ENCODE data around the gene MAPK8IP1.

Gene MAPK8IP1

DNA sequence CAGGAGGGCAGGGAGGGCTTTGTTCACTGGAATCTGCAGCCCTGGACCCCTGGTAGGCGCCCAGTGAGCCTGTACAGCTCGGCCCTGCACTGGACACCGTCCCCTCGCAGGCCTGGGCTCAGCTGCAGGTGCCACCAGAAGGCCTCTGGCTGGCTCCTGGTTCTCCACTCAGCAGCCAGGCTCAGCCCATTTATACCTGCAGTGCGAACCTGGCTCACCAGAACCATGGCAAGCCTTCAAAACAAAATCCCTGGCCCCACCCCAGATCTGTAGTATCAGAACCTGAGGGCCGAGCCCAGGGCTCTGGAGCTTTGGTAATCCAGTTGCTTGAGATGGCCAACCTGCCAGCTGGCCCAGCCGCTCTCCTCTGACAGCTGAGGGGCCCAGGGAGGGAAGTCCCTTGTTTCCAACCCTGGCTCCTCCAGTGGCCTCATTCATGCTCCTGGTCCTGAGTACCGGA, 22.5 kb downstream of the MAPK8IP1 start:
- no peak for DNase-seq (ENCODE audit: low read depth, low spot score)

DNA sequence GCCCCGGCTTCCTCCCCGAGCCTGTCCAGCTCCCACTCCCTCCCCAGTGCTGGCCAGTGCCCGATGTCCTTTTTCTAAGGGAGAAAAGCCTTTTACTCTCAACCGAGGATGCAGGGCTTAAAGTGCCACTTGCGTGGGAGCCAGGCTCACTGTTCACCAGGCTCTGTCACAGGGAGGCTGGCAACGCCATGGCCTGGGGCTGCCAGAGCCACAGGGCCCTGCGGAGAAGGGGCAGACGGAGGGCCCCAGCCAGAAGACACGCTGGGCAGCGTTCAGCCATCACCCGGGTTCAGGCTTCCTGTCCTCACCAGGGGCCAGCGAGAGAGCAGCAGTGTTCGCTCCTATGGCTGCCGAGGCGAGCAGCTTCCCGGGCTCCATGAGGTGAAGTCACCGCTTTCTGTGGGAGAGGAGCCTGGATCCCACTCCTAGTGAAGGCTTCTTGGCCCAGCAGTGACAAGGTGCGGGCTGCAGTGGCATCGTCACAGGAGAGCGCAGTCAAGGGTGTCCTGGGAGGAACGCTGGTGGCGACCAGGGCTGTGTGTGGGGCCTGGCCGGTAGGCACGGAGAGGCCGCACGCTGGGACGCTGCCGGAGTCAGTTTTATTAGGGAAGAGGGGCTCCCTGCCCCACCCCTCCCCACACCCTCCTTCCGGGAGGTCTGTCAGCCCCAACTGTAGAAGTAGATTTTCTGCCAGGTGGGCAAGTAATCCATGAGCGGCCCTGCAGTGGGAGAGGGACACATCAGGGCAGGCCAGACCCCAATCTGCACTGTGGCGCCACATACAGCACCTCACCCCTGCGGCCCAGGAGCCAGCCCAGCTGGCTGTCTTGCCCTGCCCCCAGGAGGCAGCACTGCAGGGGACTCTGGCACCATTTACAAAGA, 24.4 kb downstream of the MAPK8IP1 start:
- no peak for DNase-seq (ENCODE audit: low read depth, low spot score)

DNA sequence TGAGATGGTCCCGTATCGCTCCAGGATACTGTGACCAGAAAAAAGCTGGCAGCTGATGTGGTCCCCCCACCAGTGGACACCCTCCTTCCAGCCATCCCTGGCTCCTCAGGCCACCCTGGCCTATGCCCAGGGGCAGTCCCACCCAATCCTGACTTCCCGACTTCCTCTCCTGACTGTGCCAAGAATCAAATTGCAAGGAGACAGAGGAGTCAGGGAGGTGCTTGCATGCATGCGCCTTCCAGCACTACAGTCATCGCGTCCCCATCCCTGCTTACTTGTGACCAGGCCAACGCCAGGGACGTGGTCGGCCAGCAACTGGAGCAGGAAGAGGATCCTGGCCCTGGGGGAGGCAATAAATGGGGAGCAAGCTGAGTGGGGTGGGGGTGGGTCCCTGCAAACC, 25.2 kb downstream of the MAPK8IP1 start:
- no peak for DNase-seq (ENCODE audit: low read depth, low spot score)

DNA sequence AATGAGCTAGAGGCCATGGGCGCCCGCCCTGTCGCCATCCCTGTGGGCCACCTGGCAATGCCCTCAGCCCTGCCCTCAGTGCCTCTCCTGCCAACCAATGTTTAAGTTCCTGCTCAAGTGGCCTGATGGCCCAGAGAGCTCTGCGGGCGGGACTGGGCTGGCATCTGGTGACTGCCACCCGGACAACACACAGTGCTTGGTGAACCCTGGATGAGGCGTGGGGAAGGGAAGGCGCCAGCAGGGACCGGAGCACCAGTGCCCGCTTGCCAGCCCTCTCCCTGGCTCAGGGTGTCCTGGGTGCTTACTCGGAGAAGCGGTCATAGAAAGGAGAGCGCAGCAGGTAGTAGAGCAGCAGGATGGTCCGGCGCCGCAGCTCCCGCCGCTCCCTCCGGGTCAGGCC, 28.1 kb downstream of the MAPK8IP1 start:
- DNase-seq (ENCODE audit: low read depth, low spot score) = no peak

DNA sequence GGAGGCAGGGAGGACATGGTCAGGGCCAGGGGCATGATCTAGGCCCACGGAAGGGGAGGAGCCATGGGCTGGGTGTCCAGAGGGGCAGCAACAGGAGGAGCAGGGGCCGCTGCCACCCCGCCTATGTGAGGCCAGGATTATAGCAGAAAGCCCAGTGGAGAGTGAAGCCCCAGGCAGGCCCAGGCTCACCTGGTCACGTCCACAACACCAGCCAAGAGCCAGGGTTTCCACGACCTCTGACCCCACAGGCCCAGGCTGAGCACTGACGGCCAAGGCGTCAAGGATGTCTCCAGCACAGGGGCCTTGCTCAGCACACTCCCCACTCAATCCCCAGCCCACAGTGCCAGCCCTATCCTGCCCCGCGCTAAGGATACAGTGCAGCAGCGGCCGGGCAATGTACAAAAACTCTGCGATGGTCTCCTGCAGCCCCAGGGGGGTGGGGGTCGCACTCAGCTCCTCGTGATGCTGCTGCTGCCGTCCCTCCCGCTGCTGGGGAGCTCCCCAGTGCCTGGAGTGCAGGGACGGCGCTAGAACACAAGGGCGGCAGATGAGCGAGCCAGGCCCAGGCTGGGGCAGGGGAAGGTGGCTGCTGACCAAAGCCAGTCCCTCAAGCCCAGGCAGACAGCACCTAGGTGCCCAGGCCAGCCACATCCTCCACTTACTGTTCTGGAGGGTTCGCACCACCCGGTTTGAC, 28.6 kb downstream of the MAPK8IP1 start:
- DNase-seq (ENCODE audit: low read depth, low spot score) = no peak

DNA sequence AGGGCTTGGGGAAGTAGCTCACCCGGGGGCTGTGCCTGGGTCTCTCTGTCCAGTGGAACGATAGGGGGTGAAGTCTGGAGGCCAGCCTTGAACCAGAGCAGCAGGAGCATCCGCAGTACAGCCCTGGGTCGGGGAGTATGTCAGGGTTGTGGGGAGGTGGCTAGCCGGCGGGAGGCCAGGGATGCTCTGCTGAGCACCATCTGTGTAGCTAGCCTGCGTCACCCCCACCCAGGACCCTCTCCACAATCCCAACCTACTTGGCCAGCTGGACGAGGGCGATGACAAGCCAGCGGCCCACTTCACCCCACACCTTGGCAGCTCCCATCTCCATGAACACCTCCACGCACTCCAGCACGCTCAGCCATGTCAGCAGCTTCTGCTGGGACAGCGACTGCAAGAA, 30.0 kb downstream of the MAPK8IP1 start:
- DNase-seq (ENCODE audit: low read depth, low spot score) = no peak

DNA sequence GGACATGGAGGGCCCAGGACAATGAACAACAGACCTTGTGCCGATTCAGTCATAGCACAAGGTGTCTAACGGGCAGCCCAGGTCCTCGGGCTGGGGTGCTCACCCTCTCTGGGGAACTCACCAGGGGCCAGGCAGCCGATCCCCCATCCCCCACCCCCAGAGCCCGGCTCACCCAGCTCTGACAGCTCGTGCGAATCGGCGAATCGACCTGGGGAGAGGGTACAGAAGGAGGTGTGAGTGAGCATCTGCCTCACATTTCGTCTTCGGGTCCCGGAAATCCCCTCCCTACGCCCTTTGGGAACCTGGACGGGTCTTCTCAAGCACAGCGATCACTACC, 31.8 kb downstream of the MAPK8IP1 start:
- DNase-seq (ENCODE audit: low read depth, low spot score) = no peak

DNA sequence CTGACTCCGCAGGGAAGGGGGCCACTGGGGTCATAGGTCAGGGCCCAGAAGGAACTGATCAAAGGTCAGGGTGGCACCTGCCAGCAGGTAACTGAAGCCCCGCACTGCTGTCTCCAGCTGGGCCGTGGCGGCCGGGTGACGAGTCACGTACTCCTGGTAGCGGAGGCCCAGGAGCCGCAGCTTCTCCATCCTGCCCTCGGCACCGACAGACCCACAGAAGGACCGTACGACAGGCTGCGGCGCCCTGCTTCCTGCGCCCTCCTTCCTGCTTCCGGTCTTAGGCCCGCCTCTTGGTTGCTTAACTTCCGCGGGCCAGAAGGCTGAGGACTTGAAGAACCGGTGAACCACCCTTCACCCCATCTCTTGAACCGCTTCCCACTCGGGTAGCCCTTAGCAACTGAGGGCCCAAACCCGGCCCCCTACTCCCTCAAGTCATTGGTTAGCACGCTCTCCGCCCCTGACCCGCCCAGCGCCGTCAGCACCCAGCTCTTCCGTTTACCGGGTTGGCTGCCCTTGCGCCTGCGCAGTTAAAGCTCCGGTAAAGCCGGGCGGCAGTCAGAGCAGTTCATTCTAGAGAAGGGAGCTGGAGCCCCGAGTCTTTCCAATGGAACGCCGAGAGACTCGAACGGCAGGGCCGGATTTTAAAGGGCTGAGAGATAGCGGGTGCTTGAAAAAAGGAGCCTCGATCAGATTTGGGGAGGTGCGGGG, 32.3 kb downstream of the MAPK8IP1 start, which contains the start of gene PEX16:
Gene PEX16, minus strand, starts transcription at position 255 of the 708 bp plus-strand sequence. Its CDS starts 66 bp downstream, at position 189.
- peak; percentile 100 for DNase-seq (ENCODE audit: low read depth, low spot score)

DNA sequence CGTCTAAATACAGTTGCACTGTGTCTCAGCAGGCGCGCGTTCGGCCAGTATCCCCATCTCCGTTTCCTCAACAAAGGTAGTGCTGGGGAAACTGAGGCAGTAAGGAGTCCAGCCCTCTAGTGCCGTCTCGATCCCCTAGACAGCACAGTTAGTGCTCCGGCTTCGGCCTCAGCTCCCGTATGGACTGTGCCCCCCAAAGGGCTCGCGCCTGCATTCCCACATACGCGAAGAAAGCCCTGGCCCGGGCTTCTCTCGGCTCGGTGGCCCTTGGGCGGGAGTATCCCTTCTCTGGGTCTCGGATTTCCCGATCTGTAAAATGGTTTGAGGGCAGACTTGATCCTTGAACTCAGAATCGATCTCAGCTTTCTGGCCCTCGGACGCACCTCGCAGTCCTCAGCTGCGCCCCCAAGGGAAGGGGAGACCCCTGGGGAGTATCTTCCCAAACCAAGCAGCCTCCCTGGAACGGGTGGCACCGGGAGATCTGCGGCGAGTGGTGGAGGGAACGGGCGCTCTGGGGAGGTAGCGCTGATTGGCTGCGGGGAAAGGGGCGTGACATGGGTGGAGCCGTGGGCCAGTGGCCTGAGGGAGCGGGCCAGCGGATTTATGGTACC, 33.0 kb downstream of the MAPK8IP1 start:
- peak; percentile 87 for DNase-seq (ENCODE audit: low read depth, low spot score)

DNA sequence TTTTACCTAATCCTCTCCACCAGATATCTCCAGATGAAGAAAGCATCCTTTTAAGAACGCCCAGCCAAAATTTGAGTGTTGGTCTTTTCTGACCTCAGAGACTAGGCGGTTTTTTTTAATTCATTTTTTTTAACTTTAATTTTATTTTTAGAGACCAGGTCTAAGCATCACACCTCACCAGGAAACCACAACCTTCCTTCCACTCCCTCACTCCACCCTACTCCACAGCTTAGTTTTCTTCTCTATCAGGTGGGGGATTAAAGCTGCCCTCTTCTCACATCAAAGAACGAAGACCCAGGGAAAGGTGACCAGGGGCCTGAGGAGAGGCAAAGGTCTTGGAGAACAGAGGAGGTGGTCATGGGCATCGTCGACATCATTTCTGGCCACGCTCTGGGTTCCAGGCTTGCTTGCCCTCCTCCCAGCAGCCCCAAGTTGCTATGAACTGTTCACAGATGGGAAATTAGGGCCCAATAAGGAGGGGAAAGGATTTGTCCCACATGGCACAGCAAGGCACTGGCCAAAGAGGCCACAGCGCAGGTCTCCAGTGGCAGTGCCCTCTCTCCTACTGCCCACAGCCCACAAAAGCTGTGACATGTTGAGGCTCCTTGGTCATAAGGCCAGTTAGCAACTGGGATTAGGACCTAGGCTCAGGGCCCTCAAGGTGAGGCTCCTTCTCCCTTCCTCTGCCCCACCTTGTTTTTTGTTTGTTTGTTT, 33.7 kb downstream of the MAPK8IP1 start:
- no peak for DNase-seq (ENCODE audit: low read depth, low spot score)

DNA sequence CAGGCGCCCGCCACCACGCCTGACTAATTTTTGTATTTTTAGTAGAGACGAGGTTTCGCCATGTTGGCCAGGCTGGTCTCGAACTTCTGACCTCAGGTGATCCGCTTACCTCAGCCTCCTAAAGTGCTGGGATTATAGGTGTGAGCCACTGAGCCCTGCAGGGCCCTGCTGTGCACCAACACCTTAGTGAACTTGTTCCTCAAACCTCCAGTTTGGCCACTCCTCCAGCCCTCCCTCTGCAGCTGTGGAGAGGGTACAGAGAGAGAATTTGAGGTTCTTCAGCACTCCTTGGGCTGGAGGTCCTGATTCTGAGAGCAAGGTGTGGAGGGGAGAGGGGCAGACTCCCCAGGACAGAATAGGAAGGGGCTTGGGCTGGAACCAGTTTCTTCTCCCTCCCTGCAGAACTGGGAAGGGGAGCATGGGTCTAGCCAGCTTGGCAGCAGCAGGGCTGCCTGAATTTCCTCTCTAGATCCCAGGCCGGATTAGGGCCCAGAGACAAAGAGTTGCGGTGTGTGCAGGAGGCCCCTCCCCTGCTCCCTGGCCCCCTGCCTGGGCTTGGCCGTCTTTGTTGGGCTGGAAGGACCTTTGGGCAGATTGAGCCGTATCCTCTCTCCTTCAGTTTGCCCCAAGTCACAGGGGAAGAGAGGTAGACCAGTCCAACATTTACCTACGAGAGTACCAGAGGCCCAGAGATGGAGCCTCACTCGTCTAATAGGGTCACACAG, 34.5 kb downstream of the MAPK8IP1 start:
- DNase-seq (ENCODE audit: low read depth, low spot score) = no peak

DNA sequence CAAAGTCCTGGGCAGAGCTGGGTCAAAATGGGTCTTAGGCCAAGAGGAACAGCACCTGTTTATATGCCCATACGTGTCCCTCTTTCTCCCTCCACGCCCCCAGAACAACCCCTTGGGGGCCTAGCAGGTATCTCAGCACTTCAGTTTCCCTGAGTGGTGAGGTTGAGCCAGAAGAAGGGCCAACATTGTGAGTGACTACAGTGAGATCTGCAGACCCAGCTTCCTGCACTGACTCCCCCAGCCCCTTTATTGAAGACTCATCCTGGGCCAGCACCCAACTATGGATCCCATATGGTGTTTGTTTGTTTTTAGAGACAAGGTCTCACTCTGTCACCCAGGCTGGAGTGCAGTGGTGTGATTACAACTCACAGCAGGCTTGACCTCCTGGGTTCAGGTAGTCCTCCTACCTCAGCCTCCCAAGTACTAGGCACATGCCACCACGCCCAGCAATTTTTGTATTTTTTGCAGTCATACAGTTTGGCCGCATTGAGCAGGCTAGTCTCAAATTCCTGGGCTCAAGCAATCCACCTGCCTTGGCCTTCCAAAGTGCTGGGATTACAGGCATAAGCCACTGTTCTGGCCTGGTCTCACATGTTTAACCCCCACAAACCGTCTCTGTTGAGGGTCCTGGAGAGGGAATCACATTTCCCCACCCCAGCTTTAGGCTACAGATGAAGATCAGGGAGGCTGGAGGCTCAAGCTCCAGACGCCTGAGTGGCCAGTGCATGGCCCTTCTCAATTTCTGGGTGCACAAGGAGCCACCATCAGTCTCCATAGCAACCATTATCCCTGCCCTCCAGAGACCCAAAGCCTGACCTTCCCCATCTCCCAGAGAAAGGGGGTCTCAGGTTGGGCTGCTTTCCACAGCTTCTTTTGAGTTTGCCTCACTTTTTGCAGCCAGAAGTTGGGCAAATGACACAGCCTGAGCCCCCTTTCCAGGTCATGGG, 35.4 kb downstream of the MAPK8IP1 start:
- no peak for DNase-seq (ENCODE audit: low read depth, low spot score)

DNA sequence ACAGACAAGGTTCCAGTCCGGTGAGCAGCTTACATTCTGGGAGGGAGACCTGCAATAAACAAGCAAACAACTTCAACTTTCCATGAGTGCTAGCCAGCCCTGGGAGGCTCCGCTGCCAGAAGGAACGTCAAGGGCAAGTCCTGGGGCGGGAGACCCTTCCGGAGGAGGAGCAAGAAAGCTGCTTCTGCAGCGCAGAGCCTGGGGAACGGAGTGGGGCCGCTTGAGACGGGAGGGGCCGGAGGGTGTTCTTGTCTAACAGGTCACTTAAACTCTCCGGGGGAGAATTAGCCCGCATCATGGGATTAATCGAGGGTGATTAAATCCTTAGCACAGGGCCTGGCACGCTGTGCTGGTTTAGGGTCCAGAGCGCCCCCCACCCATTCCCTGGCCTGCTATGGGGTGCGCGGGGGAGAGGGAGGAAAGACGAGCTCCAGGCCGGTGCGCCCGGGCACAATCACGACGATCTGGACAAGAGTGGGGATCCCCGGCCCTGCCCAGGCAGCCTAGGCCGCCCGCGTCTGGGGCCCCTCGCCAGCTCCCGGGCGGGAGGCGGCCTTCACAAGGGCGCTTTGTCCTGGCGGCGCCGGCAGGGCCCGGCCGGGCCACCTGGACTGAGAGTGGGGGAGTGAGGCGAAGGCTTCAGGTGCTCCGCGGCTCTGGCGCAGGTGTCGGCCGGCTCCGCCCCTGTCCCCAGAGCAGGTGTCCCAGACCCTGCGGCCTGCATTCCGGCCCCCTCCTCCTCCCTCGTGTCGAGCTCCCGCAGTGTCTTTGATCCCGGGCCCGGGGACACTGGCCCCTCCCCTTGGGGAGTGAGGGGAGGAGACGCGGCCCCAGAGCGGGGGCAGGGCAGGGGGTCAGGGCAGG, 36.3 kb downstream of the MAPK8IP1 start:
- DNase-seq (ENCODE audit: low read depth, low spot score) = no peak

DNA sequence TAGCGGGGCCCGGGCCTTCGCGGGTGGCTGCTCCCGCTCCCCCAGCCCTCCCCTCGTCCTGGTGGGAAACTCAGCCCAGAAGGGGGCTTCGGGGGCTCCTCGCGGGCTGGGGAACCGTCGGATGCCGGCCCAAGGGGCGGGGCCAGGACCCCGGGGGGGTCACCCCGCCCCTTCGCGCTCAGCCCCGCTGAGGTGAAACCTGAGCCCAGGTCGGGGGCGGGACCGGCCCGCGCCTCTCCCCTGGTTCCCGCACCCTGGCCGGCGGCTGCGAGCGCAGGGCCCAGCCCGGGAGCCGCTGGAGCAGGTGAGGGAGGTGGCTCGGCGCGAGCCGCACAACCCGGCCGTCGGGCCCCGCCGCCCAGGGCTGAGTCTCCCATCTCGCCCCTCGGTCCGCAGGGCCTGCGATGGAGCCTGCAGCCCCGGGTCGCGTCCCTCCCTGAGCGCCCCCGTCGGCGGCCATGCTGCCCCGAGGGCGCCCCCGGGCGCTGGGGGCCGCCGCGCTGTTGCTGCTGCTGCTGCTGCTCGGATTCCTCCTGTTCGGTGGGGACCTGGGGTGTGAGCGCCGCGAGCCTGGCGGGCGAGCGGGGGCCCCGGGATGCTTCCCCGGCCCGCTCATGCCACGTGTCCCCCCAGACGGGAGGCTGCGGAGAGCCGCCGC, 37.1 kb downstream of the MAPK8IP1 start, which contains the start of gene LARGE2:
Gene LARGE2, plus strand, starts transcription at position 232 of the 658 bp plus-strand sequence. Its CDS starts 227 bp downstream, at position 459.
- no peak for DNase-seq (ENCODE audit: low read depth, low spot score)

DNA sequence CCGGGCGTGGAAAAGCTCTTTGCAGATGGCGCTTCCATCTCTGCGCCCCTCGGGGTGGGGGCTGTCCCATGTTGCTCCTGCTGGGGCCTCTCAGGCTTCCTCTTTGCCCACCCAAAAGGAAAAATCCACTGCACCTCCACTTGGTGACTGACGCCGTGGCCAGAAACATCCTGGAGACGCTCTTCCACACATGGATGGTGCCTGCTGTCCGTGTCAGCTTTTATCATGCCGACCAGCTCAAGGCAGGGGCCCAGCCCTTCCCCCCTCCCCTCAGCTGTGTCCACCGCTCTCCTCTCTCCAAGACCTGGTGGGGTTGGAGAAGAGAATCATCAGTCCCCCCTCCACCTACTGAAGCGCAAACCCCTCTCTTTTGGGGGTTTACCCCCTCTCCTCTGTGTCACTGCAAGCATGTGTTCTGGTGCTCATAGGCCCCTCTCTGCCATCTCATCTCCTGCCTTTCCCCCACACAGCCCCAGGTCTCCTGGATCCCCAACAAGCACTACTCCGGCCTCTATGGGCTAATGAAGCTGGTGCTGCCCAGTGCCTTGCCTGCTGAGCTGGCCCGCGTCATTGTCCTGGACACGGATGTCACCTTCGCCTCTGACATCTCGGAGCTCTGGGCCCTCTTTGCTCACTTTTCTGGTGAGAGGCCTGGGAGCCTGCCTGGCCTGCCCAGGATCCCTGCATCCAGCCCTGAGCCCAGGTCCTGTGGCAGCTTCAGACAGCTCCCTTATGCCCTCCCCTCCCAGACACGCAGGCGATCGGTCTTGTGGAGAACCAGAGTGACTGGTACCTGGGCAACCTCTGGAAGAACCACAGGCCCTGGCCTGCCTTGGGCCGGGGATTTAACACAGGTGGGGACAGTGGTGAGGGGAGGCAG, 38.8 kb downstream of the MAPK8IP1 start:
- DNase-seq (ENCODE audit: low read depth, low spot score) = no peak

DNA sequence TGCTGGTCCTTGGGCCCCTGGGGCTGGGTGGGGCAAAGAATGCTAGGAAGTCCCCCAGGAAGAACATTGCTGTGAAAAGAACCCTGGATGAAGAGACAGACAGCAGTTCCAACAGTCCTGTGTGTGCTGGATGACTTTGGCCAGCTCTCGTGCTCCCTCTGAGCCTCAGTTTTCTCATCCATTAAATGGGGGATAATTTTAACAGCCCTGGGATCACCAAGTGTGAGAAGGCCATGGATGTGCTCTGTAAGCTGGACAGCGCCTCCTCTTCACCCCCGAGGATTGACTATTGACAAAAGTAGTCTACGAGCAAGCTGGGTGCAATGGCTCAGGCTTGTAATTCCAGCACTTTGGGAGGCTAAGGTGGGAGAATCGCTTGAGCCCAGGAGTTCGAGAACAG, 39.5 kb downstream of the MAPK8IP1 start:
- DNase-seq (ENCODE audit: low read depth, low spot score) = no peak

DNA sequence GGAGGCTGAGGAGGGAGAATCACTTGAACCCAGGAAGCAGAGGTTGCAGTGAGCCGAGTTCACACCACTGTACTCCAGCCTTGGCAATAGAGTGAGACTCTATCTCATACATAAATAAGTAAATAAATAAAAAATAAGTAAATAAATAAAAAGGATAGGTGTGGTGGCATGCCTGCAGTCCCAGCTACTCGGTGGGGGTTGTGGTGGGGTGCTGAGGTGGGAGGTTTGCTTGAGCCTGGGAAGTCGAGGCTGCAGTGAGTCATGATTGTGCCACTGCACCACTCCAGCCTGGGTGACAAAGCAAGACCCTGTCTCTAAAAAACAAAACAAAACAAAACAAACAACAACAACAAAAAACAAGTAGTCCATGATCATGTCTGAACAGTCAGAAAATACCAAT, 40.1 kb downstream of the MAPK8IP1 start:
- DNase-seq (ENCODE audit: low read depth, low spot score) = no peak
